ENCODE data around the gene CASQ1. TPM values are rescaled to one million over a fixed set of nuclear protein-coding genes. Genes with fewer than 3 reads are reported as not detected.

Gene CASQ1
- total RNA-seq, 3 donors from 2014 or later, result 0.34 to 0.82 TPM; not detected in 1

GRCh38 chr1:160168609-160169369 lies 21.6 kb upstream of the CASQ1 start:
- TF ChIP-seq CTCF (IDR thresholded peaks at IDR 0.05), result no peak

GRCh38 chr1:160169553-160170399 lies 20.6 kb upstream of the CASQ1 start:
- Histone ChIP-seq H3K9me3 (no peaks in the 10 kb centered on the region), H3K4me1 (ENCODE audit: low read depth) (no peaks in the 10 kb centered on the region), H3K4me3 (no peak overlapping the region), H3K36me3 (ENCODE audit: low read depth) (no peaks in the 10 kb centered on the region)
- intact Hi-C loops (cut with DNase I, micrococcal nuclease), result no loop called here
- ATAC-seq, result no peak
- no peak for DNase-seq
- TF ChIP-seq CTCF (IDR thresholded peaks at IDR 0.05), result no peak

More at GRCh38 chr1:160168609-160169369, 21.6 kb upstream of the CASQ1 start:
- Histone ChIP-seq H3K4me3 (no peak overlapping the region), H3K9me3 (no peaks in the 10 kb centered on the region), H3K4me1 (ENCODE audit: low read depth) (no peaks in the 10 kb centered on the region), H3K36me3 (ENCODE audit: low read depth) (no peaks in the 10 kb centered on the region)
- DNase-seq (no peak), ATAC-seq (no peak)
- intact Hi-C loops (cut with DNase I, micrococcal nuclease), result no loop called here

GRCh38 chr1:160171354-160171753 lies 19.0 kb upstream of the CASQ1 start:
- Histone ChIP-seq H3K4me1 (ENCODE audit: low read depth) (no peaks in the 10 kb centered on the region), H3K4me3 (no peak overlapping the region)
- intact Hi-C loops (cut with DNase I, micrococcal nuclease), result no loop called here

GRCh38 chr1:160171980-160172379 lies 18.4 kb upstream of the CASQ1 start:
- intact Hi-C loops (cut with DNase I, micrococcal nuclease), result no loop called here
- Histone ChIP-seq H3K36me3 (ENCODE audit: low read depth) (no peaks in the 10 kb centered on the region), H3K9me3 (no peaks in the 10 kb centered on the region), H3K4me3 (no peak overlapping the region), H3K4me1 (ENCODE audit: low read depth) (no peaks in the 10 kb centered on the region)
- DNase-seq (no peak), ATAC-seq (no peak)
- TF ChIP-seq CTCF (IDR thresholded peaks at IDR 0.05), result no peak

More at GRCh38 chr1:160171354-160171753, 19.0 kb upstream of the CASQ1 start:
- Histone ChIP-seq H3K36me3 (ENCODE audit: low read depth) (no peaks in the 10 kb centered on the region), H3K9me3 (no peaks in the 10 kb centered on the region)
- no peak for DNase-seq
- ATAC-seq, result no peak
- no peak for TF ChIP-seq CTCF (IDR thresholded peaks at IDR 0.05)

- DNase-seq, result no peak
- no peaks in the 10 kb centered on the region for H3K9me3 ChIP-seq
- no peaks in the 10 kb centered on the region for H3K36me3 ChIP-seq (ENCODE audit: low read depth)
- intact Hi-C loops (cut with DNase I, micrococcal nuclease), result no loop called here
- ATAC-seq, result no peak
- TF ChIP-seq CTCF (IDR thresholded peaks at IDR 0.05), result no peak
- H3K4me3 ChIP-seq, result no peak overlapping the region
- no peaks in the 10 kb centered on the region for H3K4me1 ChIP-seq (ENCODE audit: low read depth)
These were observed 13.1 kb upstream of the CASQ1 start for GRCh38 chr1:160177231-160177630.

Data from mucosa of descending colon (tissue), 3 donors.